Smooth muscle cell (in vitro differentiated cells): ENCODE data around the gene CCR1. TPM values are rescaled to one million over a fixed set of nuclear protein-coding genes. Genes with fewer than 3 reads are reported as not detected.

ENCODE experiments used
- DNase-seq: peaks from one replicate; lab custom pipeline; 2025; ENCODE audit not compliant: unreplicated experiment; lab: John Stamatoyannopoulos, UW
- H2AFZ ChIP-seq: fragments of 200-600 bp; sonication (generic); 2 replicates; pipeline ENCODE4 v1.6.0; 2016; ENCODE audit warnings: antibody characterized with exemption, low read depth, mild to moderate bottlenecking
- H3F3A ChIP-seq: fragments of 200-600 bp; sonication (generic); 2 replicates; pipeline ENCODE4 v1.6.0; 2017; ENCODE audit warnings: antibody characterized with exemption, low read depth
- H3K27ac ChIP-seq: fragments of 200-600 bp; sonication (generic); 2 replicates; pipeline ENCODE4 v1.5.1; 2016; ENCODE audit warnings: low read depth, mild to moderate bottlenecking
- H3K27me3 ChIP-seq: fragments of 200-600 bp; sonication (generic); 2 replicates; pipeline ENCODE4 v1.6.1; 2016; ENCODE audit warnings: low read depth, mild to moderate bottlenecking
- H3K36me3 ChIP-seq: fragments of 200-600 bp; sonication (generic); 2 replicates; pipeline ENCODE4 v1.5.1; 2016; ENCODE audit warnings: low read depth
- H3K4me1 ChIP-seq: fragments of 200-600 bp; sonication (generic); 2 replicates; pipeline ENCODE4 v1.5.1; 2016; ENCODE audit warnings: low read depth
- H3K4me2 ChIP-seq: fragments of 200-600 bp; sonication (generic); 2 replicates; pipeline ENCODE4 v1.6.0; 2016; ENCODE audit warnings: mild to moderate bottlenecking
- H3K4me3 ChIP-seq: fragments of 200-600 bp; sonication (generic); 2 replicates; pipeline ENCODE4 v1.5.1; 2016; ENCODE audit warnings: mild to moderate bottlenecking
- H3K79me2 ChIP-seq: fragments of 200-600 bp; sonication (generic); 2 replicates; pipeline ENCODE4 v1.6.0; 2016; ENCODE audit warnings: low read depth, mild to moderate bottlenecking
- H3K9ac ChIP-seq: fragments of 200-600 bp; sonication (generic); 2 replicates; pipeline ENCODE4 v1.6.0; 2016; ENCODE audit warnings: low read depth
- H3K9me3 ChIP-seq: fragments of 200-600 bp; sonication (generic); replicated peaks from 2 replicates; pipeline ENCODE4 v1.5.1; 2016; ENCODE audit warnings: low read depth
- H4K20me1 ChIP-seq: fragments of 200-600 bp; sonication (generic); 2 replicates; pipeline ENCODE4 v1.6.0; 2016; ENCODE audit warnings: low read depth
- WGBS: methylation state at CpG from one replicate; pipeline ENCODE4 v1.1.7; 2016; ENCODE audit warnings: low lambda C conversion rate; 5-methylcytosine and 5-hydroxymethylcytosine counted together
- polyA plus RNA-seq: library from polyadenylated mRNA; unstranded; fragments of >200 nt; fragmentation: Nextera tagmentation; extraction: Ambion mirVana; gene quantifications from 2 replicates; pipeline ENCODE4 v1.2.1, GENCODE V29; 2016
- total RNA-seq: library from RNA; depleted of rRNA; stranded (reverse); fragments of >200 nt; gene quantifications from 2 replicates; pipeline ENCODE4 v1.2.3, GENCODE V29; 2014
- TF ChIP-seq, protein P1 (sequence below): fragments of 200-600 bp; sonication (generic); IDR thresholded peaks from 2 replicates; pipeline ENCODE4 v1.5.1; 2017; ENCODE audit warnings: borderline replicate concordance, mild to moderate bottlenecking, antibody characterized with exemption; ENCODE audit not compliant: insufficient read depth, poor library complexity, severe bottlenecking

CCR1 gene
- total and polyA plus RNA-seq, 2 experiments from 2014 or later, result 0.19 TPM; not detected in 1

DNA sequence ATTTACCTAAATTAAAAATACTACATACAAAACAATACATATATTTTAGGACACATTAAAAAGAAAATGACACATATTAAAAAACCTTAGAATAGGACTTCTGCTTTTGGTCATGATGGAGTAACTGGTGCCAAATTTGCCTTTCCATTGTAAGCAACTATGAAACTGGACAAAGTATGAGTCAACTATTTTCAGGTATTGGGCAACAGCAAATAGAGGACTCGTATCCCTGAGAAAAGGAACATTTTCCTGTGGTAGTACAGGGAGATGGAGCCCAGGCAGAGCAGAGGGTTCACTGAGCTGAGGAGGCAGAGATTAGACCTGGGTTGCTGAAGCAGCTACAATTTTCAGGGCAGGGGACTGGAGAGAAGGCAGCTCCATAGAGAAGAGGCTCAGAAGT is 14.7 kb downstream of the CCR1 start:
- DNase-seq, result no peak

DNA sequence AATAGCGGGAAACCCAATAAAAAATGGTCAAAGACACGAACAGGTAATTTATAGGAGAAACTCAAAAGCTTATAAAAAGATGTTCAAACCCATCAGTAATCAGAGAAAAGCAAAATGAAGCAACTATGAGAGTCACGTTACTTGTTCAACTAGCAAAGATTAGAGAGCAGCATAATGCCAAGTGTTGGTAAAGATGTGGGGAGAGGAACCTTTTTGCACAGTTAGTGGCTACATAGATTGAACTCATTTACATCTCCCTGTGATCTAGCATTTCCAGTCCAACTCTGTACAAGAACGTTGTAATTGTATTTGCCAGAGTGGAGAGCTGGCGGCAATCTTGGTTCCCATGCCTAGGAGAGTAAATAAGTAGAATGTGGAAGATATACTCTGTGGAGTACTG is 15.2 kb downstream of the CCR1 start:
- DNase-seq, result no peak
- H3K9ac ChIP-seq, result no peak overlapping the region
- 86% methylated on average over 5 of the region's 5 CpGs for WGBS
- H3K4me2 ChIP-seq, result no peak overlapping the region
- H3K36me3 ChIP-seq, result no peaks in the 10 kb centered on the region
- H4K20me1 ChIP-seq, result no peaks in the 10 kb centered on the region
- H3K27ac ChIP-seq, result no peak overlapping the region
- H3K27me3 ChIP-seq, result no peaks in the 10 kb centered on the region
- H3F3A ChIP-seq, result no peaks in the 10 kb centered on the region
- H3K79me2 ChIP-seq, result no peaks in the 10 kb centered on the region
- H2AFZ ChIP-seq, result no peak overlapping the region
- no peaks in the 10 kb centered on the region for H3K9me3 ChIP-seq
- H3K4me1 ChIP-seq, result no peaks in the 10 kb centered on the region
- TF ChIP-seq, protein P1, sequence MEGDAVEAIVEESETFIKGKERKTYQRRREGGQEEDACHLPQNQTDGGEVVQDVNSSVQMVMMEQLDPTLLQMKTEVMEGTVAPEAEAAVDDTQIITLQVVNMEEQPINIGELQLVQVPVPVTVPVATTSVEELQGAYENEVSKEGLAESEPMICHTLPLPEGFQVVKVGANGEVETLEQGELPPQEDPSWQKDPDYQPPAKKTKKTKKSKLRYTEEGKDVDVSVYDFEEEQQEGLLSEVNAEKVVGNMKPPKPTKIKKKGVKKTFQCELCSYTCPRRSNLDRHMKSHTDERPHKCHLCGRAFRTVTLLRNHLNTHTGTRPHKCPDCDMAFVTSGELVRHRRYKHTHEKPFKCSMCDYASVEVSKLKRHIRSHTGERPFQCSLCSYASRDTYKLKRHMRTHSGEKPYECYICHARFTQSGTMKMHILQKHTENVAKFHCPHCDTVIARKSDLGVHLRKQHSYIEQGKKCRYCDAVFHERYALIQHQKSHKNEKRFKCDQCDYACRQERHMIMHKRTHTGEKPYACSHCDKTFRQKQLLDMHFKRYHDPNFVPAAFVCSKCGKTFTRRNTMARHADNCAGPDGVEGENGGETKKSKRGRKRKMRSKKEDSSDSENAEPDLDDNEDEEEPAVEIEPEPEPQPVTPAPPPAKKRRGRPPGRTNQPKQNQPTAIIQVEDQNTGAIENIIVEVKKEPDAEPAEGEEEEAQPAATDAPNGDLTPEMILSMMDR, result no peak
- H3K4me3 ChIP-seq, result no peak overlapping the region

More for the DNA sequence above, 14.7 kb downstream of the CCR1 start:
- no peaks in the 10 kb centered on the region for H3K79me2 ChIP-seq
- no peaks in the 10 kb centered on the region for H3K27me3 ChIP-seq
- no peak overlapping the region for H3K4me3 ChIP-seq
- 90% methylated on average over 1 of the region's 1 CpG for WGBS
- H3K36me3 ChIP-seq, result no peaks in the 10 kb centered on the region
- no peaks in the 10 kb centered on the region for H3F3A ChIP-seq
- H3K9ac ChIP-seq, result no peak overlapping the region
- H3K4me2 ChIP-seq, result no peak overlapping the region
- no peaks in the 10 kb centered on the region for H4K20me1 ChIP-seq
- no peaks in the 10 kb centered on the region for H3K9me3 ChIP-seq
- H2AFZ ChIP-seq, result no peak overlapping the region
- TF ChIP-seq, protein P1, result no peak
- H3K27ac ChIP-seq, result no peak overlapping the region
- no peaks in the 10 kb centered on the region for H3K4me1 ChIP-seq

DNA sequence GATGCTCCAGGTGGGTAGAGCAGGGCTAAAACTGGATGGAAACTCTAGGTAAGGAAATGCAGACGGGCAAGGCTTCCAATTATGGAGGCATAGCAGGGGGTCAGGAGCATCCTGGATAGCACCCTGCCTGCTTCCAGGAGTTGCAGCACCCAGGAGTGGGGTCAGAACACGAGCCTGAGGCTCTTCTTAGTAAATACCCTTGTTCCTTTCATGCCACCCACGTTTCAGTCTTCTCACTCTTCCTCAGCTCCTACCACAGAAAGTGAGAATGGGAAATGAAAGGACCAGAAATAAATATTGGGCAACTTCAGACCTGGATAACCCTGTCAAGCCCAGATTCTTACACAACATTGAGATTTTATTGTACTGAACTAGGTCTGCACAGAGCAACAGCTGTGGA is 16.4 kb downstream of the CCR1 start:
- no peak overlapping the region for H3K4me2 ChIP-seq
- DNase-seq, result no peak
- TF ChIP-seq, protein P1, result no peak
- H2AFZ ChIP-seq, result no peak overlapping the region
- no peaks in the 10 kb centered on the region for H3K27me3 ChIP-seq
- no peak overlapping the region for H3K9ac ChIP-seq
- no peaks in the 10 kb centered on the region for H3K9me3 ChIP-seq
- no peaks in the 10 kb centered on the region for H3F3A ChIP-seq
- H3K27ac ChIP-seq, result no peak overlapping the region
- 77% methylated on average over 3 of the region's 3 CpGs for WGBS
- H4K20me1 ChIP-seq, result no peaks in the 10 kb centered on the region
- no peaks in the 10 kb centered on the region for H3K79me2 ChIP-seq
- no peak overlapping the region for H3K4me3 ChIP-seq
- H3K36me3 ChIP-seq, result no peaks in the 10 kb centered on the region
- no peaks in the 10 kb centered on the region for H3K4me1 ChIP-seq

DNA sequence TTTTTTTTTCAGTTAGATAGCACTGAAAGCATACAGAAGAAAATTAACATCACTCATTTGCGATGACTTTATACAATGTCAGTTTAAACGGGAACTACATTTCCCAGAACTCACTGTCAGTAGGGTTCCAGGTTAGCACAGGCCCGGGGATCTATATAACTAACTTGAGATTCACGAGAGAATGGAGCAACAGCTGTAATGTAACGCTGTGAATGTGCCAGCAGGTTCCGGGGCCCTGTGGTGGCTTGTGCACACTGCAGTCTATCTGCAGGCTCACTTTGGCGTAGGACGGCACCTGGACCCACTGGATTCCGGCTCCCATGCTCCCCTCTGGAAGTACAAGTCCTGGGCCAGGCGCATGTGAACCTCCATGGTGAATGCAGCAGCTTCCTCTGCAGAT is 19.4 kb downstream of the CCR1 start:
- no peaks in the 10 kb centered on the region for H3K27me3 ChIP-seq
- no peaks in the 10 kb centered on the region for H3K36me3 ChIP-seq
- H2AFZ ChIP-seq, result no peak overlapping the region
- no peaks in the 10 kb centered on the region for H3F3A ChIP-seq
- no peak for DNase-seq
- no peaks in the 10 kb centered on the region for H3K4me1 ChIP-seq
- TF ChIP-seq, protein P1, result no peak
- H3K4me3 ChIP-seq, result no peak overlapping the region
- no peak overlapping the region for H3K4me2 ChIP-seq
- H3K9me3 ChIP-seq, result no peaks in the 10 kb centered on the region
- H3K79me2 ChIP-seq, result no peaks in the 10 kb centered on the region
- H4K20me1 ChIP-seq, result no peaks in the 10 kb centered on the region
- no peak overlapping the region for H3K9ac ChIP-seq
- no peak overlapping the region for H3K27ac ChIP-seq
- 98% methylated on average over 10 of the region's 10 CpGs for WGBS
